ENCODE measurements around the gene PCDHAC2. TPM values are rescaled to one million over a fixed set of nuclear protein-coding genes. Genes with fewer than 3 reads are reported as not detected.

PCDHAC2 gene
- total and polyA plus RNA-seq, 2 of the 4 experiments (the other 2 are of a cell fraction), result not detected

DNA sequence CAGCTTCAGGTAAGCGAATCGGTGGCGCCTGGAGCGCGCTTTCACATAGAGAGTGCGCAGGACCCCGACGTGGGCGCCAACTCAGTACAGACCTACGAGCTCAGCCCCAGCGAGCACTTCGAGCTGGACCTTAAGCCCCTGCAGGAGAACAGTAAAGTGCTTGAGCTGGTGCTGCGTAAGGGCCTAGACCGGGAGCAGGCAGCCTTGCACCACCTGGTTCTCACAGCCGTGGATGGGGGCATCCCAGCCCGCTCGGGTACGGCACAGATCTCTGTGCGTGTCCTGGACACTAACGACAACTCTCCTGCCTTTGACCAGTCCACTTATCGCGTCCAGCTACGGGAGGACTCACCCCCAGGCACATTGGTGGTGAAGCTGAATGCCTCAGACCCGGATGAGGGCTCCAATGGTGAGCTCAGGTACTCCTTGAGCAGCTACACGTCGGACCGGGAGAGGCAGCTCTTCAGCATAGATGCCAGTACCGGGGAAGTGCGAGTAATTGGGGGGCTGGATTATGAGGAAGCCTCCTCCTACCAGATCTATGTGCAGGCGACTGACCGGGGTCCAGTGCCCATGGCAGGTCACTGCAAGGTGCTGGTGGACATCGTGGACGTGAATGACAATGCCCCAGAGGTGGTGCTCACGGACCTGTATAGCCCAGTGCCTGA lies 1.1 kb downstream of the PCDHAC2 start:
- ATAC-seq (ENCODE audit: low read depth), result no peak
- 25% methylated on average over 18 of the region's 34 CpGs; no CpG with 5 or more reads in 1 of the 2 experiments for WGBS, 2 experiments (ENCODE audit: extremely low coverage in 2 of 2, insufficient read length in 1 of 2)
- Histone ChIP-seq H3K27me3 (ENCODE audit: control insufficient read depth, insufficient read depth, low read length) (no peaks in the 10 kb centered on the region), H3K4me1 (ENCODE audit: control insufficient read depth, insufficient read depth, low read length) (no peaks in the 10 kb centered on the region), H3K9me1 (ENCODE audit: insufficient read depth, low read length) (no peaks in the 10 kb centered on the region), H3K14ac (replicated peaks; ENCODE audit: low read depth, low read length) (no peak overlapping the region), H4K91ac (ENCODE audit: insufficient read depth, low read depth, low read length) (no peak overlapping the region), H3K56ac (ENCODE audit: extremely low read depth, insufficient read depth, low read length) (no peak overlapping the region), H3K36me3 (ENCODE audit: control insufficient read depth, insufficient read depth, low read length) (no peaks in the 10 kb centered on the region), H3K9me3 (ENCODE audit: control insufficient read depth, insufficient read depth, low read length) (peaks cover 33% of the 10 kb centered on the region), H3K18ac (ENCODE audit: low read depth, low read length) (no peak overlapping the region), H2BK120ac (ENCODE audit: low read depth, low read length) (no peak overlapping the region), H3K79me1 (ENCODE audit: low read depth in 1 of 2, low read length in 2 of 2) (no peaks in the 10 kb centered on the region), H2AK9ac (replicated peaks; ENCODE audit: low read depth, low read length, poor library complexity) (no peak overlapping the region), H3K9ac (ENCODE audit: low read depth, low read length) (no peak overlapping the region), H3K4me2 (ENCODE audit: low read depth, low read length) (no peak overlapping the region), H3K27ac (ENCODE audit: insufficient read depth, low read length) (no peak overlapping the region), H4K8ac (ENCODE audit: low read depth in 2 of 2, low read length in 2 of 2) (no peak overlapping the region), H4K20me1 (ENCODE audit: insufficient read depth, low read length) (no peaks in the 10 kb centered on the region), H2AK5ac (ENCODE audit: low read depth, low read length) (no peak overlapping the region), H2AFZ (replicated peaks; ENCODE audit: low read length, poor library complexity) (no peak overlapping the region), H2BK5ac (ENCODE audit: low read depth, low read length, poor library complexity, severe bottlenecking) (no peak overlapping the region), H3K4ac (ENCODE audit: low read depth, low read length) (no peak overlapping the region), H3K4me3 (ENCODE audit: insufficient read depth, low read depth, low read length) (no peak overlapping the region), H4K5ac (ENCODE audit: low read depth, low read length) (no peak overlapping the region), H2BK15ac (ENCODE audit: low read depth, low read length) (no peak overlapping the region), H2BK20ac (ENCODE audit: low read depth, low read length) (no peak overlapping the region), H3K23ac (ENCODE audit: low read depth, low read length) (no peak overlapping the region)
- ChIA-PET POLR2A (ENCODE audit: unreplicated experiment) (no interaction called here), CTCF (no interaction called here)
- dilution Hi-C loops (cut with HindIII; ENCODE audit: low sequenced_read_pairs, unreplicated experiment) (no loop called here), in situ Hi-C loops (cut with MboI; ENCODE audit: low sequenced_read_pairs) (no loop called here), intact Hi-C loops (cut with micrococcal nuclease) (no loop called here)
- no peak for TF ChIP-seq RAD21 (IDR thresholded peaks at IDR 0.05; ENCODE audit: low read length)
- TF ChIP-seq, protein P1, sequence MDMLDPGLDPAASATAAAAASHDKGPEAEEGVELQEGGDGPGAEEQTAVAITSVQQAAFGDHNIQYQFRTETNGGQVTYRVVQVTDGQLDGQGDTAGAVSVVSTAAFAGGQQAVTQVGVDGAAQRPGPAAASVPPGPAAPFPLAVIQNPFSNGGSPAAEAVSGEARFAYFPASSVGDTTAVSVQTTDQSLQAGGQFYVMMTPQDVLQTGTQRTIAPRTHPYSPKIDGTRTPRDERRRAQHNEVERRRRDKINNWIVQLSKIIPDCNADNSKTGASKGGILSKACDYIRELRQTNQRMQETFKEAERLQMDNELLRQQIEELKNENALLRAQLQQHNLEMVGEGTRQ (IDR thresholded peaks at IDR 0.05; ENCODE audit: low read depth, low read length), result no peak
- TF ChIP-seq, protein P2, sequence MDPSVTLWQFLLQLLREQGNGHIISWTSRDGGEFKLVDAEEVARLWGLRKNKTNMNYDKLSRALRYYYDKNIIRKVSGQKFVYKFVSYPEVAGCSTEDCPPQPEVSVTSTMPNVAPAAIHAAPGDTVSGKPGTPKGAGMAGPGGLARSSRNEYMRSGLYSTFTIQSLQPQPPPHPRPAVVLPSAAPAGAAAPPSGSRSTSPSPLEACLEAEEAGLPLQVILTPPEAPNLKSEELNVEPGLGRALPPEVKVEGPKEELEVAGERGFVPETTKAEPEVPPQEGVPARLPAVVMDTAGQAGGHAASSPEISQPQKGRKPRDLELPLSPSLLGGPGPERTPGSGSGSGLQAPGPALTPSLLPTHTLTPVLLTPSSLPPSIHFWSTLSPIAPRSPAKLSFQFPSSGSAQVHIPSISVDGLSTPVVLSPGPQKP (IDR thresholded peaks at IDR 0.05; ENCODE audit: borderline replicate concordance, low read depth, low read length), result no peak
- TF ChIP-seq MAFK (IDR thresholded peaks at IDR 0.05; ENCODE audit: low read depth, low read length), result no peak
- no TSS peak for BruUV-seq (replicated peaks)
- no peak for DNase-seq

All from IMR-90 (cell line).